GM12878 (cell line): ENCODE measurements around the gene SRXN1. TPM values are rescaled to one million over a fixed set of nuclear protein-coding genes. Genes with fewer than 3 reads are reported as not detected.

Source experiments
- ATAC-seq: fragments of 200-7000 bp; cut with Tn5 transposase; 3 replicates; pipeline ENCODE4 v1.9.1; 2020; ENCODE audit warnings: mild to moderate bottlenecking, moderate library complexity
- BruUV-seq: library from RNA; stranded (reverse); fragments of 400-500 nt; replicated peaks from 2 replicates; lab custom pipeline; 2021; lab: Mats Ljungman, UMichigan
- CTCF ChIA-PET: fragments of 300-600 bp; sonication (Branson Sonifier 250); formaldehyde crosslinking; extraction: SDS; loops from one replicate; lab custom pipeline; 2021; ENCODE audit warnings: inconsistent platforms; lab: Yijun Ruan, JAX
- POLR2A ChIA-PET: fragments of 350-600 bp; formaldehyde crosslinking; extraction: SDS; loops from one replicate; lab custom pipeline; 2021; ENCODE audit warnings: inconsistent platforms; lab: Charles Lee
- RAD21 ChIA-PET: fragments of 300-600 bp; sonication (Branson Sonifier 250); formaldehyde crosslinking; loops from one replicate; lab custom pipeline; 2023; ENCODE audit warnings: antibody characterized with exemption; ENCODE audit not compliant: unreplicated experiment; lab: Charles Lee
- SMC1A ChIA-PET: fragments of 300-600 bp; sonication (Branson Sonifier 250); formaldehyde crosslinking; loops from one replicate; lab custom pipeline; 2023; ENCODE audit not compliant: unreplicated experiment, uncharacterized antibody; lab: Charles Lee
- DNase-seq: peaks from one replicate; pipeline ENCODE4 v3.0.0-alpha.2; 2011; ENCODE audit warnings: low read depth, low spot score
- FAIRE-seq: peaks from 3 replicates; lab custom pipeline; 2011; peaks lifted over from hg19 to GRCh38; lab: Jason Lieb, UNC
- H2AFZ ChIP-seq: 2 replicates; pipeline ENCODE4 v1.6.0; 2011; ENCODE audit warnings: low read depth, low read length, control low read depth; ENCODE audit not compliant: control insufficient read depth
- H3K27ac ChIP-seq: 2 replicates; pipeline ENCODE4 v1.5.1; 2011; ENCODE audit warnings: control low read depth; ENCODE audit not compliant: control insufficient read depth, insufficient read depth
- H3K27me3 ChIP-seq, 2 experiments: replicated peaks in 1 of 2; 2 replicates each; pipeline versions ENCODE4 v1.6.0 to v1.6.1; 2011; ENCODE audit warnings: low read length in 1 of 2; ENCODE audit not compliant: control insufficient read depth in 2 of 2, insufficient read depth in 2 of 2
- H3K36me3 ChIP-seq, 2 experiments: 2 replicates each; pipeline ENCODE4 v1.5.1; 2011; ENCODE audit warnings: low read length in 1 of 2; ENCODE audit not compliant: control insufficient read depth in 2 of 2, insufficient read depth in 2 of 2
- H3K4me1 ChIP-seq: 2 replicates; pipeline ENCODE4 v1.6.1; 2011; ENCODE audit warnings: mild to moderate bottlenecking, low read length, moderate library complexity, mixed read lengths; ENCODE audit not compliant: control insufficient read depth, insufficient read depth
- H3K4me2 ChIP-seq: 2 replicates; pipeline ENCODE4 v1.6.0; 2011; ENCODE audit warnings: control low read depth; ENCODE audit not compliant: control insufficient read depth, insufficient read depth
- H3K4me3 ChIP-seq: fragments of 200-600 bp; sonication (generic); 2 replicates; pipeline ENCODE4 v1.5.1; 2016
- H3K79me2 ChIP-seq: 2 replicates; pipeline ENCODE4 v1.6.0; 2011; ENCODE audit warnings: low read length; ENCODE audit not compliant: control insufficient read depth, insufficient read depth
- H3K9ac ChIP-seq: 2 replicates; pipeline ENCODE4 v1.8.0; 2011; ENCODE audit warnings: low read length, control low read depth, mixed read lengths; ENCODE audit not compliant: control insufficient read depth, insufficient read depth
- H3K9me3 ChIP-seq: replicated peaks from 3 replicates; pipeline ENCODE4 v1.5.1; 2011; ENCODE audit warnings: mild to moderate bottlenecking, low read length; ENCODE audit not compliant: control insufficient read depth, insufficient read depth
- H4K20me1 ChIP-seq: 2 replicates; pipeline ENCODE4 v1.6.0; 2011; ENCODE audit not compliant: control insufficient read depth, insufficient read depth
- BHLHE40 ChIP-seq, 2 experiments: fragments of 450-650 bp in 1 of 2; IDR thresholded peaks; 2 replicates each; pipeline ENCODE4 v1.6.1; 2011 to 2017; ENCODE audit warnings: low read depth in 2 of 2, borderline replicate concordance in 1 of 2, improper control_type of control experiment in 1 of 2, low read length in 1 of 2, mild to moderate bottlenecking in 1 of 2
- CHD1 ChIP-seq: IDR thresholded peaks from 2 replicates; pipeline ENCODE4 v1.6.1; 2012; ENCODE audit warnings: low read depth, low read length, improper control_type of control experiment
- EP300 ChIP-seq, 2 experiments: fragments of 150-350 bp in 1 of 2; IDR thresholded peaks; 2 replicates each; pipeline ENCODE4 v1.6.1; 2011 to 2012; ENCODE audit warnings: low read depth in 2 of 2, low read length in 2 of 2, borderline replicate concordance in 1 of 2, improper control_type of control experiment in 1 of 2, inconsistent platforms in 1 of 2; ENCODE audit not compliant: control insufficient read depth in 1 of 2
- MTA2 ChIP-seq: fragments of 450-650 bp; IDR thresholded peaks from 2 replicates; pipeline ENCODE4 v1.6.1; 2016; ENCODE audit warnings: low read depth, mild to moderate bottlenecking, moderate library complexity
- MXI1 ChIP-seq: fragments of 150-350 bp; IDR thresholded peaks from 2 replicates; pipeline ENCODE4 v1.6.1; 2011; ENCODE audit warnings: low read depth, mild to moderate bottlenecking, inconsistent platforms, low read length, improper control_type of control experiment
- RFX5 ChIP-seq: IDR thresholded peaks from 2 replicates; pipeline ENCODE4 v1.6.1; 2011; ENCODE audit warnings: low read depth, low read length, improper control_type of control experiment
- TBL1XR1 ChIP-seq: IDR thresholded peaks from 2 replicates; pipeline ENCODE4 v1.6.1; 2012; ENCODE audit warnings: low read depth, low read length, improper control_type of control experiment
- WGBS: methylation state at CpG from one replicate; pipeline ENCODE4 v1.1.6; 2016; ENCODE audit warnings: low lambda C conversion rate; ENCODE audit not compliant: insufficient replicate concordance, insufficient coverage; ENCODE audit errors: missing lambda C conversion rate; 5-methylcytosine and 5-hydroxymethylcytosine counted together
- in situ Hi-C: fragments of 300-500 bp; cut with MboI; formaldehyde crosslinking; loops from 9 replicates; pipeline ENCODE4 v1.14.3; 2018; ENCODE audit warnings: mixed read lengths
- intact Hi-C: fragments of 100-400 bp; cut with micrococcal nuclease; formaldehyde crosslinking; loops from one replicate; pipeline ENCODE4 v1.14.2; 2022; ENCODE audit not compliant: unreplicated experiment
- polyA plus RNA-seq, 11 experiments: library from polyadenylated mRNA; depleted of rRNA in 4 of 11; unstranded in 6 of 11; stranded (reverse) in 5 of 11; fragments of >200 nt; fragmentation: Nextera tagmentation in 4 of 11; fragmentation: Illumina TruSeq in 1 of 11; extraction: Ambion mirVana in 4 of 11; extraction: Trizol in 1 of 11; gene quantifications; 1 replicate in 1 of 11; 2 replicates in 10 of 11; pipeline versions ENCODE4 v1.2.1 to v1.2.3, GENCODE V29; 2011 to 2016; ENCODE audit warnings: inconsistent platforms in 2 of 11, missing spikeins in 2 of 11, low read depth in 1 of 11
- total RNA-seq, 4 experiments: library from RNA; depleted of rRNA in 3 of 4; stranded (reverse); fragments of >200 nt in 3 of 4; fragmentation: Illumina TruSeq in 1 of 4; extraction: Trizol in 1 of 4; gene quantifications; 2 replicates each; pipeline versions ENCODE4 v1.2.1 to v1.2.3, GENCODE V29; 2013 to 2021
- TF ChIP-seq, protein P1 (sequence below): IDR thresholded peaks from 2 replicates; pipeline ENCODE4 v1.6.1; 2011; ENCODE audit warnings: low read depth, low read length, improper control_type of control experiment, borderline replicate concordance
- TF ChIP-seq, protein P2 (sequence below): fragments of 450-650 bp; formaldehyde crosslinking; IDR thresholded peaks from 2 replicates; pipeline ENCODE4 v1.4.0; 2020; ENCODE audit warnings: mild to moderate bottlenecking, moderate library complexity

Gene SRXN1
- total and polyA plus RNA-seq, 10 of the 15 experiments (the other 5 are each of a cell fraction or from before 2014, with no cell fraction given): 4.1 to 20.5 (median 15.6) TPM

DNA sequence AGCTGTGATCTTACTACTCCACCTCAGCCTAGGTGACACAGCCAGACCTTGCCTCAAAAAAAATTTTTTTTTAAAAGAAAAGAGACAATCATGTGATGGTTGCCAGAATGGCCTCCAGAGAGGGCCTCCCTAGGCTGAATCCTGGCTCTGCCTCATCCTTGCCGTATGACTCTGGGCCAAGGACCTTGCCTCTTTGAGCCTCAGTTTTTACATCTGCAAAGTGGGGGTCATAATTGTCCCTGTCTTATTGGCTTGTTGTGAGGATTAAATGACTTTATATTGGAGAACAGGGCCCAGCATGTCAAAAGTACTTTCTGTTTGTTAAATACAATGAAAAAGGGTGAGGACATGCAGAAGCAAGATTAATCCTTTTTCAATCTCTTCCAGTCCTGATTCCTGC lies 14.4 kb downstream of the SRXN1 start:
- no TSS peak for BruUV-seq
- Histone ChIP-seq H3K36me3 (no peaks in the 10 kb centered on the region), H3K27ac (no peak overlapping the region), H3K79me2 (no peaks in the 10 kb centered on the region), H2AFZ (no peak overlapping the region), H3K4me2 (no peak overlapping the region)
- in situ Hi-C loops: no loop called here
- no peak for ATAC-seq
- DNase-seq: no peak
- TF ChIP-seq, protein P1, sequence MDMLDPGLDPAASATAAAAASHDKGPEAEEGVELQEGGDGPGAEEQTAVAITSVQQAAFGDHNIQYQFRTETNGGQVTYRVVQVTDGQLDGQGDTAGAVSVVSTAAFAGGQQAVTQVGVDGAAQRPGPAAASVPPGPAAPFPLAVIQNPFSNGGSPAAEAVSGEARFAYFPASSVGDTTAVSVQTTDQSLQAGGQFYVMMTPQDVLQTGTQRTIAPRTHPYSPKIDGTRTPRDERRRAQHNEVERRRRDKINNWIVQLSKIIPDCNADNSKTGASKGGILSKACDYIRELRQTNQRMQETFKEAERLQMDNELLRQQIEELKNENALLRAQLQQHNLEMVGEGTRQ: no peak
- TF ChIP-seq, all 136 proteins: peak for 0
- WGBS: 90% methylated on average over 1 of the region's 1 CpG
- no peak for FAIRE-seq
- no peaks in the 10 kb centered on the region for H3K4me1 ChIP-seq
- H3K9ac ChIP-seq: no peak overlapping the region
- no peaks in the 10 kb centered on the region for H4K20me1 ChIP-seq
- no peak overlapping the region for H3K4me3 ChIP-seq
- CTCF ChIA-PET: interaction anchor here (0.6 to 1.1 kb wide), 2 partner anchors 9 to 728 kb away, joined by 3 read pairs; no protein-coding TSS in a partner anchor
- H3K27me3 ChIP-seq: peaks cover 0 to 2% of the 10 kb centered on the region in 2 experiments; a peak in 2 of 4 replicates
- POLR2A ChIA-PET: interaction anchor here (1.0 kb wide), 1 partner anchor 83 kb away, joined by 3 read pairs; no protein-coding TSS in a partner anchor
- RAD21 ChIA-PET: no interaction called here
- no peaks in the 10 kb centered on the region for H3K9me3 ChIP-seq
- intact Hi-C loops: no loop called here
- SMC1A ChIA-PET: no interaction called here

DNA sequence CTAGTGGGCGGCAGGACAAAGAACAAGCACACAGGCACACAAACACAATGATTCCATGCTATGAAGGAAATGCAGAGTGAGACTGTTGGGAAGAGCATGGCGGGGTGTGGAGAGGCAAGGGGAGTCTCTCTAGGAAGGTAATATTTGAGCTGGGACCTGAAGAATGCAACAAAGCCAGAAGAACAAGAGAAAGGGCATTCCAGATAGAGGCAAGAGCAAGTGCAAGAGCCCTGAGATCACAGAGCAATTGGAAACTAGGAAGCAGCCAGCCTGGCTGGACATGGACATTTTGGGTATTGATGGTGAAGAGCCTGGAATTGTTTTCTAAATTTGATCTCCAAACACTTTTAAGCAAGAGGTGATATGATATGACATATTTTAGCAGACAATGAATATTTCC lies 15.4 kb downstream of the SRXN1 start:
- Histone ChIP-seq H3K27ac (no peak overlapping the region), H4K20me1 (no peaks in the 10 kb centered on the region), H3K4me3 (no peak overlapping the region), H2AFZ (no peak overlapping the region), H3K27me3 (peaks cover 0 to 2% of the 10 kb centered on the region in 2 experiments; a peak in 2 of 4 replicates), H3K4me2 (no peak overlapping the region), H3K79me2 (no peaks in the 10 kb centered on the region), H3K9me3 (no peaks in the 10 kb centered on the region), H3K9ac (no peak overlapping the region), H3K4me1 (no peaks in the 10 kb centered on the region), H3K36me3 (no peaks in the 10 kb centered on the region)
- RAD21 ChIA-PET: no interaction called here
- intact Hi-C loops (no loop called here), in situ Hi-C loops (no loop called here)
- POLR2A ChIA-PET: no interaction called here
- CTCF ChIA-PET: interaction anchor here (0.8 to 1.1 kb wide), 2 partner anchors 10 to 37 kb away, joined by 3 read pairs; no protein-coding TSS in a partner anchor
- SMC1A ChIA-PET: no interaction called here
- FAIRE-seq: no peak
- ATAC-seq: no peak
- no TSS peak for BruUV-seq
- DNase-seq: no peak
- WGBS: 11% methylated on average over 2 of the region's 2 CpGs
- no peak for TF ChIP-seq BHLHE40 (IDR thresholded peaks at IDR 0.05; ENCODE audit: borderline replicate concordance in 1 of 2, low read depth in 2 of 2, low read length in 1 of 2)
- no peak for TF ChIP-seq MXI1
- no peak for TF ChIP-seq MTA2
- TF ChIP-seq RFX5: no peak
- TF ChIP-seq EP300 (IDR thresholded peaks at IDR 0.05; ENCODE audit: borderline replicate concordance in 1 of 2, control insufficient read depth in 1 of 2, low read depth in 2 of 2, low read length in 2 of 2): no peak
- TF ChIP-seq, protein P2, sequence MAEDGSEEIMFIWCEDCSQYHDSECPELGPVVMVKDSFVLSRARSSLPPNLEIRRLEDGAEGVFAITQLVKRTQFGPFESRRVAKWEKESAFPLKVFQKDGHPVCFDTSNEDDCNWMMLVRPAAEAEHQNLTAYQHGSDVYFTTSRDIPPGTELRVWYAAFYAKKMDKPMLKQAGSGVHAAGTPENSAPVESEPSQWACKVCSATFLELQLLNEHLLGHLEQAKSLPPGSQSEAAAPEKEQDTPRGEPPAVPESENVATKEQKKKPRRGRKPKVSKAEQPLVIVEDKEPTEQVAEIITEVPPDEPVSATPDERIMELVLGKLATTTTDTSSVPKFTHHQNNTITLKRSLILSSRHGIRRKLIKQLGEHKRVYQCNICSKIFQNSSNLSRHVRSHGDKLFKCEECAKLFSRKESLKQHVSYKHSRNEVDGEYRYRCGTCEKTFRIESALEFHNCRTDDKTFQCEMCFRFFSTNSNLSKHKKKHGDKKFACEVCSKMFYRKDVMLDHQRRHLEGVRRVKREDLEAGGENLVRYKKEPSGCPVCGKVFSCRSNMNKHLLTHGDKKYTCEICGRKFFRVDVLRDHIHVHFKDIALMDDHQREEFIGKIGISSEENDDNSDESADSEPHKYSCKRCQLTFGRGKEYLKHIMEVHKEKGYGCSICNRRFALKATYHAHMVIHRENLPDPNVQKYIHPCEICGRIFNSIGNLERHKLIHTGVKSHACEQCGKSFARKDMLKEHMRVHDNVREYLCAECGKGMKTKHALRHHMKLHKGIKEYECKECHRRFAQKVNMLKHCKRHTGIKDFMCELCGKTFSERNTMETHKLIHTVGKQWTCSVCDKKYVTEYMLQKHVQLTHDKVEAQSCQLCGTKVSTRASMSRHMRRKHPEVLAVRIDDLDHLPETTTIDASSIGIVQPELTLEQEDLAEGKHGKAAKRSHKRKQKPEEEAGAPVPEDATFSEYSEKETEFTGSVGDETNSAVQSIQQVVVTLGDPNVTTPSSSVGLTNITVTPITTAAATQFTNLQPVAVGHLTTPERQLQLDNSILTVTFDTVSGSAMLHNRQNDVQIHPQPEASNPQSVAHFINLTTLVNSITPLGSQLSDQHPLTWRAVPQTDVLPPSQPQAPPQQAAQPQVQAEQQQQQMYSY: no peak
- no peak for TF ChIP-seq CHD1
- TF ChIP-seq, protein P1: no peak
- no peak for TF ChIP-seq TBL1XR1
